ENCODE data around the gene ZFP57.
A peak's percentile ranks its signal among the peaks of the same experiment; 100 is the strongest.

DNA sequence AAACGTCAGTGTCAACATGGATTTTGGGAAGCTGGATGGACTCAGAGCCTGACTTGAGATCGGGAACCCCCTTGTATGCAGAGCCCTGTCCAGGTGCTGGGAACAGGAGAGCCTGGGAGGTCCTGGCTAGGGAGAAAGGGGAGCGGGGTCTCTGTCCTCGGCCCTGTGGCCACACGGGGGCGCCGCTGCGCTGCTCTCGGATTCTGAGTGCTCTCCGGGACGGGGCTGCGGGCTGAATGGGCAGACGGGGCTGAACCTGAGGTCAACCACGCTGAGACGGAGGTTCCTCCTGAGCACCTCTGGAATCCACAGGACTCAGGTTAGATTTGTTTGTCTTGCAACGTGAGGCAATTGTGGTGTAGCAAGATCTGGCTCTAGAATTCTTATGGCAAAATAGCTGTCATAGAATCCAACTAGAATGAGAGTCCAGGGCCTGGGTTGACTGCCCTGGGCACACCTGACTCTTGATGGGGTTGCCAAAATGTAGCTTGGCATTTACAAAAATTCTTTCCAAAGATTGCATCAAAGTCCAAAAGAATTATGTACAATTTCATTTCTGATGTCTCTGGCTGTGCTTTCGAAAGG lies 21.7 kb upstream of the ZFP57 start:
- TF ChIP-seq CTCF (conservative IDR thresholded peaks at IDR 0.05 in 1 of 2, IDR thresholded peaks at IDR 0.05 in 1 of 2; ENCODE audit: extremely low read depth in 1 of 2, insufficient read depth in 1 of 2, low read depth in 1 of 2, low read length in 2 of 2), result peak; percentile 71 to 83
- no peak for TF ChIP-seq EZH2 (IDR thresholded peaks at IDR 0.05; ENCODE audit: borderline replicate concordance, low read length)
